Fibroblast of upper back skin (primary cell): ENCODE results near the gene BPIFB3.

ENCODE experiments used
- DNase-seq: peaks from one replicate; pipeline ENCODE4 v3.0.0-alpha.2; 2013

The BPIFB3 gene

DNA sequence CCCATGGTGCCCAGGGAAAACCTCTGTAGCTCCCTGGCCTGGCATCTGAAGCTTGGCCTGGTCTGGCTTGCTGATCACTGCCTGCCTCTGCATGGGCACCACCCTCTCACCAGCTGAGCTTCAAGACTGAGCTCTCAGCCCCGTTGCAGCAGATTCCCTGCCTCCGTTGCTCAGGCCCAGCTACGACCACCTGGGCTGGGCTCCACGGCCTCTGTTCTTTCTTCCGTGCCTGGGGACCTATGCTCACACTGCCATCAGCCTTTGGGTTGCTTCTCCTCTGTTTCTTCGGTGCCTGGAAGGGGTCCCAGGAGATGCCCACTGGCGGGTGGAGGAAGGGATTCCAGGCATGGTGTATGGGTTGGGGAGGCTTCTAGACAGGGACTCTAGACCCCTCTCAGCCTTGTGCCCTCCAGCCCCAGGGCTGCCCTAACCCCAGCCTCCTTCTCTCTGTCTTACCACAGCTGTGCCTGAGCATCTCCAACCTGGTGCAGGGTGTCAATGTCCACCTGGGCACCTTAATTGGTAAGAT is 37.1 kb upstream of the BPIFB3 start:
- DNase-seq: no peak

DNA sequence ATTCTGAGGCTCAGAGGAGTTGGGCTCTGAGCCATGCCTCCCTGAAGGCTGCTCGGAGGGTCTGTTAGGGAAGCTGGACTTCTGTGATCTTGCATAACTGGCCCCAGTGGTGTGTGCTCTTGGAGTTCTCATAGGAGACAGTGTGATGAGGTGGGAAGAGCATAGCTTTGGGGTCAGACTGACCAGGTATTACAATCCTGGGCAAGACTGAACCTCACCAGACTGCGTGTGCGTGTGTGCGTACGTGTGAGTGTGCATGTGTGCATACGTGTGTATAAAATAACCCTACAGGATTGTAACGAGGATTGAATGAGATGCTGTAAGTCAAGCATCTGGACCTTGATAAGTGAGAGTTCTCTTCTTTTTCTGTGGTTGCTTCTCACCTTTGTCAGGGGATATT is 36.2 kb upstream of the BPIFB3 start:
- DNase-seq: no peak

GRCh38 chr20:33018169-33018931 is 35.4 kb upstream of the BPIFB3 start:
- DNase-seq: no peak

DNA sequence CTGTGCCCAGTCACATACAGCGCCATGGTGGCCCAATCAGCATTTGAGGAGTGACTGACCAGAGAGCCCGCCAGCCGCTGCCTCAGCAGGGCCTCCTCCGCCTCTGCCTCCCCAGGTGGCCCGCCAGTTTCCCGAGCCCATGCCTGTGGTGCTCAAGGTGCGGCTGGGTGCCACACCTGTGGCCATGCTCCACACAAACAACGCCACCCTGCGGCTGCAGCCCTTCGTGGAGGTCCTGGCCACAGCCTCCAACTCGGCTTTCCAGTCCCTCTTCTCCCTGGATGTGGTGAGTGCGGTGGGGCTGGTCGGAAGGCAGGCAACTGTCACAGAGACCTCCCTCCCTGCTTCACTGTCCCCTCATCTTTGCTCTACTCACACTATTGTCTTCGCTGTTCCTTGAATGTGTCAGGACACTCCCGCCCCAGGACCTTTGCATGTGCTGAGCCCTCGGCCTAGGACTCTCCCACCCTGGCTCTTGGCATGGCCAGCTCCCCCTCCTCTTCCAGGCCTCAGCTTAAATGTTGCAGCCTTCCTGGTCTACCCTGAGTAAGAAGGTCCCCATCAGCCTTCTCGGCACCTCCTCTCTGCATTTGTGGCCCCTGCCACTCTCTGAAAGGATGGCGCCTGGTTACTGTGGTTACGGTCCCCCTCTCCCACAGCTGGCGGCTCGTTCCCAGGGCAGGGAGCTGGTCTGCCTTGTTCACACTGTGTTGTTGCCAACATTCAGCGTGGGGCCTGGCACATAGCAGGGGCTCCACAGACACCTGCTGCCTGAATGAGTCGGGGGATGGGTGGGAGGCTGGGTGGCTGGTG is 34.0 kb upstream of the BPIFB3 start:
- DNase-seq: no peak

DNA sequence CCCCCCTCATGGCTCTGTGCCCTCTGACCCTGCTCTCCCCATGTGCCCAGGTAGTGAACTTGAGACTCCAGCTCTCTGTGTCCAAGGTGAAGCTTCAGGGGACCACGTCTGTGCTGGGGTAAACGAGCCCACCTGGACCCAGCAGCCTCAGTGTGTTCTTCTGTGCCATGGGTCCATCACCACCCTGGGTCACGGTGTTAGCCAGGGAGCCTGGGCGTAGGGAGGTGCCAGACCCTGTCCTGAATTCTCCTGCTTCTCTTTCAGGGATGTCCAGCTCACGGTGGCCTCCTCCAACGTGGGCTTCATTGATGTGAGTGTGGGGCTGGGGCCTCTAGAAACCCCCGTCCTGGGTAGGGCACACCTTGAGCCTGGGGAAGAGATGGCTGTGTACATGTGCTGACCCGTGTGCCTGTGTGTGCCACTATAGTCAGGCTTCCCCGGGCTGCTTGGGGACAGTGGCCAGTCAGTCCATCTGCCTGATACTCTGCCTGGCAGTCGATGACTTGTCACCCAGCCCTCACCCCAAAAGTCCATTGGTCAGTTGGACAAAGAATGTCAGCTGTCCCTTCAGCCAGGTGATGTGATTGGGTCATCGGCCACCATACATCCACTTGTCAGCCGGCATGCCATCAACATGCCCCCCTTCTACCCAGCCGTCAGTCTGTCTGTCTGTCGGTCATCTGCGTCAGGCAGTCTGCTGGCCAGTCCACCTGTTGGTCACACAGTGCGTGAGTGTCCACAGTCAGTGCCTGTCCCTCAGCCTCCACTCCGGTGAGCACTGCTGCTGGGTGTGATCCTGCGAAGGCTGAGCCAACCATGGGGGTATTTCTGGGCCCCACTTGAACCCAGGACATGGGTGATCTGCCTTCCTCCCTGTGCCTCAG is 33.2 kb upstream of the BPIFB3 start:
- no peak for DNase-seq

DNA sequence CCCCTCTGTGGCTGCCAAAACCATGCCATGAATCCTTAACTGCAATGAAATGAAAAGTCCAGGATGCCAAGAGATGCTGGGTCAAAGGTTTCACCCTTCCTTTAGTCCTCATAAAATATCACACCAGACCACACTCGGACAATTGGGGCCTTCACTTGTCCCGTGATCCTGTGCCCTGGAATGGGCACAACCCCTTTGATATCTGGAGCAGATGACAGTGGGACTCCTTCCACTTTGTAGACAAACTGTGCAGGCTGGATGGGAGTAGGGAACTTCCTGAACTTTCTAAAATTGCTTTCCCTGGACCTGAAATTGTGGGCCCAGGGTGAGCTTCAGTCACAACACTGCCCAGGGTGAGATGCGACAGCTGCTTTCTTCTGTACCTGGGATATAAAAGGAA is 31.8 kb upstream of the BPIFB3 start:
- no peak for DNase-seq

GRCh38 chr20:33022289-33022688 is 31.4 kb upstream of the BPIFB3 start:
- DNase-seq: no peak

DNA sequence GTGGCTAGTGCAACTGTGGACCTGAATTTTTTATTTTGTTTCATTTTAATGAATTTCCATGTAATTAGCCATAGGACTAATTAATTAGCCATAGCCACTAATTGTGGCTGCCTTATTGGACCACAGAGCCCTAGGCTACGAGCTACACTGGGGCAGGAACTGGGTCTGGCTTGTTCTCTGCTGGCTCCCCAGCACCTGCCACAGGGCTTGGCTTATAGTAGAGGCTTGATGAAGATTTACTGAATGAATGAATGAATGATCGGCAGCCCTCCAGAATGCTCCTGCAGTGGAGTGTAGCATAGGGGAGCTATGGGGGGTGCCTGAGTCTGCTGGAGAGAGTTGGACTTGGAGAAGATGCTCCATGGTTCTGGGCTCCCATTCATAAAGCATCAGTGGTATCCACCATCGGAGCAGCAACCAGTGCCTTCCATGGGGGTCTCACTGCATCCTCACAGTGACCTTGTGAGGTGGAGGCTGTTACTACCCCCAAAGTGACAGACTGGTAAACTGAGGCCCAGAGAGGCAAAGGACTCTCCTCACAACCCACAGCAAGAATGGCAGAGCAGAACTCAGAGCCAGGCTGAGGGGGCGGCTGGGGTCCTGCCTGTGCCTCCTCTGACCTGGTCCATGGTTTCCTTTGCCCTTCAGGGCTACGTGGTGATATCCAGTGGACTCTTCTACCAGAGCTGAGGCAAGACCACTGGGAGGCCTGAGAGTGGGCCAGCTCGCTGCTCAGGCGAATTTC is 30.8 kb upstream of the BPIFB3 start:
- no peak for DNase-seq

DNA sequence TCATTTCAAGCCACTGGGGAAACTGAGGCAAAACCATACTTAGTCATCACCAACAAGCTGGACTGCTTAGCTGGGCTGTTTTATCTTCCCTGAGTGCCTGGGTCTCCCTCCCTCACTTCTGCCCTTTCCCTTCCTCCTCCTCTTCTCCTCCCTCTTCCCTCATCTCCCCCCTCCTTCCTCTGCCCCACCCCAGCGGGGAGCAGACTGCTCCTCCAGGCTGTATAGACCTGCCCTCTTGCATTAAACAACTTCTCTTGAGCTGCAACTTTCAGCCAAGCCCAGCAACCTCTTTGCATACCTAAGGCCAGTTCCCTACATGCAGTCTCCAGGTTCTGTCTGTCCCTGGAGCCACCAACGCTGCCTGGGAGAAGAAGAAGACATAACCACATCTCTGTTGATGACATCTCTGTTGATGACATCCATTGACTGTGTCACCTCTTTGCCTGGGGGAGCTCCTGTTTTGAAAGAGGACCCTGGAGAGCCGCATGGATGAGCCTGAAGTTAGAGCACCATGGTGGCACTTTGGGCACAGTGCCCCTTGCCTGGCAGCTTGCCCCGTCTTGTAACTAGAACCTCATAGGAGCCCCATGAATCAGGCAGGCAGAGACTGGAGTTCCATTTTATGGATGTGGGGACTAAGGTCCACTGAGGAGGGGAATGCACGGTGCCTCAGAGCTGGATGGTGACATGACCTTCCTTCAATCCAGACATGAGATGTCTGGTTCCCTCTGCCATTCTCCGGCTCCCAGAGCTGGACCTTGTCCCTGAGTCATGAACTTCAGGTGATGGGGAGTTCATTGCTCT is 30.1 kb upstream of the BPIFB3 start:
- no peak for DNase-seq

- DNase-seq: no peak
Measured at GRCh38 chr20:33024243-33024560, 29.5 kb upstream of the BPIFB3 start.

- DNase-seq: no peak
Measured at GRCh38 chr20:33024609-33025317, 28.9 kb upstream of the BPIFB3 start.

DNA sequence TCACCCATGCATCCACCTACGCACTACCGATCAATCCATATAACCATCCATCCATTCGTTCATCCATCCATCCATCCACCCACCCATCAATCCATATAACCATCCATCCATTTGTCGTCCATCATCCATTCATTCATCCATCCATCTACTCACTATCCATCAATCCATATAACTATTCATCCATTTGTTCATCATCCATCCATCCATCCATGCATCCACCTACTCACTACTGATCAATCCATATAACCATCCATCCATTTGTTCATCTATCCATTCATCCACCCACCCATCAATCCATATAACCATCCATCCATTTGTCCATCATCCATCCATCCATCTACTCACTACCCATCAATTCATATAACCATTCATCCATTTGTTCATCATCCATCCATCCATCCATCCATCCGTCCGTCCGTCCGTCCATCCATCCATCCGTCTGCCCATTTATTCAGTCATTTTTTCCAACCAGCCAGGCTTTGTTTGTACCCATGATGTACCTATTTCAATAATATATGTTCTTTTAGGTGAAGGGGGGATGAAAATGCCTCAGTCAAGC is 28.3 kb upstream of the BPIFB3 start:
- no peak for DNase-seq

- no peak for DNase-seq
Measured at GRCh38 chr20:33026072-33026778, 27.5 kb upstream of the BPIFB3 start.

DNA sequence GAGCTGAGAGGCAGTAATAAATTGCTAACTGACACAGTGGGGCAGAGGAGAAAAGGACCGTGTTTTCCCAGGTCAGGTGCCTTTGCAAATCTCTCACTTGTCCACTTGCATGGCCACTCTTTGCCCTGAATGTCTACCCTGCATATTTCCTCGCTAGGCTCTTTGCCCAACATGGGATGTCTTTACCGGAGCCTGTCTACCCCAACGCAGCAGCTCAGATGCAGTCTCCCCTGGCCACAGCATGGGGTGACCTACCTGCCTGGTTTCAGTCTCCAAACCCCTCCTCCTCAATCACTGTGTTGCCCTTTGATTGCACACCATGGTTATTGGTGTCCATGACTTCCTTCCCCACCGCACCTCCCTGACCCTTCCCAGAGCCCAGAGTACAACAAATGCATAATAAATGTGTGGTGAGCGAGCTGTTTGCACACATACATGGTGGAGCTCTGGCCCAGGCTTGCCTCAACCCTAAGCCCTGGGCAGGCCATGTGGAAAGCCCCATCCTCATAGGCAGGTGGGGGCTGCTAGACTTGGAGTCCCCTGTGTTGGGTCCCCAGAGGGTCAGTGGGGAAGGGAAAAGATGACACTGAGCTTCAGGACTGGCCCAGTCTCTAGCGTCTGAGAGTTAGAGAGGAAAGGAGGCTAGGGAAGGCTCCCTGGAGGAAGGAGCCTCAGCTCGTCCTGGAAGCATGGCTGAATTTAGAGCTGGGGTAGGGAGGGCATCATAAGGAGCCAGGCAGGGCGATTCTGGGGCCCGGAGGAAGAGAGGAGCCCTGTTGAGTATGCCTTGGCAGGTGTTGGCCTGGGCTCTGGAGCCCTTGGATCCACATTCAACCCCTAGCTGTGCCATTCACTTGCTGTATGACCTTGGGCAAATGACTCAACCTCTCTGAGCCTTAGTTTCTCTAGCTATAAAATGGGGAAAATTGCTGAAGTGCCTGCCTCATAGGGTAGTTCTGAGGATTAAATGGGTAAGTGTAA is 26.6 kb upstream of the BPIFB3 start:
- DNase-seq: no peak

GRCh38 chr20:33027769-33028751 is 25.6 kb upstream of the BPIFB3 start:
- DNase-seq: no peak

GRCh38 chr20:33028875-33029274 is 24.8 kb upstream of the BPIFB3 start:
- DNase-seq: no peak

- no peak for DNase-seq
Measured at GRCh38 chr20:33030076-33030475, 23.6 kb upstream of the BPIFB3 start.
